ENCODE data around the gene CPED1. TPM values are rescaled to one million over a fixed set of nuclear protein-coding genes. Genes with fewer than 3 reads are reported as not detected.

CPED1 gene
- total and polyA plus RNA-seq, 10 of the 15 experiments (the other 5 are each of a cell fraction or from before 2014, with no cell fraction given): 0.01 to 0.77 (median 0.10) TPM; not detected in 1

GRCh38 chr7:121279060-121279620 lies 290.6 kb downstream of the CPED1 start (continued):
- TF ChIP-seq CTCF (IDR thresholded peaks at IDR 0.05 in 2 of 3, conservative IDR thresholded peaks at IDR 0.05 in 1 of 3; ENCODE audit: control insufficient read depth in 2 of 3, extremely low read depth in 1 of 3, insufficient read depth in 1 of 3, low read depth in 3 of 3, low read length in 3 of 3) (no peak), MYB (IDR thresholded peaks at IDR 0.05; ENCODE audit: borderline replicate concordance, low read depth, low read length) (no peak), HDGF (IDR thresholded peaks at IDR 0.05) (no peak), WRNIP1 (IDR thresholded peaks at IDR 0.05; ENCODE audit: borderline replicate concordance, low read depth, low read length) (no peak), RELB (IDR thresholded peaks at IDR 0.05; ENCODE audit: low read depth) (0 out of 2 replicates have a peak, but pooled peaks have one; percentile 24), CREB1 (IDR thresholded peaks at IDR 0.05; ENCODE audit: low read depth) (no peak), JUNB (IDR thresholded peaks at IDR 0.05) (no peak), TAF1 (IDR thresholded peaks at IDR 0.05; ENCODE audit: borderline replicate concordance, low read depth, low read length) (no peak), ZBTB11 (CRISPR knock-in tag; IDR thresholded peaks at IDR 0.05) (no peak), GABPA (IDR thresholded peaks at IDR 0.05; ENCODE audit: low read depth) (no peak), CBX3 (IDR thresholded peaks at IDR 0.05; ENCODE audit: borderline replicate concordance, low read depth) (no peak), ATF7 (IDR thresholded peaks at IDR 0.05; ENCODE audit: low read depth) (0 out of 2 replicates have a peak, but pooled peaks have one; percentile 2), SMAD5 (IDR thresholded peaks at IDR 0.05; ENCODE audit: low read depth) (no peak), MYC (IDR thresholded peaks at IDR 0.05; ENCODE audit: insufficient read depth, insufficient read length, insufficient replicate concordance, low read length, severe bottlenecking) (no peak)
